ENCODE results near the gene SAXO2.
"Not testable (repeated sequence)": the region's sequence is repeated elsewhere in the genome, so short reads cannot be mapped to it uniquely, and the experiment has no call there.

SAXO2 gene

DNA sequence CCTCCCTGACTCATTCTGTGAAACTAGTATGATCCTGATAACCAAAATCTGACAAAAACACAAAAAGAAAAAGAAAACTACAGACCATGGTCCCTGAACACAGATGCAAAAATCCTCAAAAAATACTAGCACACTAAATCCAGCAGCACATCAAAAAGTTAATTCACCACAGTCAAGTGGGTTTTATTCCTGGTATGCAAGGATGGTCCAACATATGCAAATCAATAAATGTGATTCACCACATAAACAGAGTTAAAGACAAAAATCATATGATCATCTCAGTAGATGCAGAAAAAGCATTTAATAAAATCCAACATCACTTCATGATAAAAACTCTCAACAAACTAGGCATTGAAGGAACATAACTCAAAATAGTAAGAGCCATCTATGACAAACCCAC, 12.8 kb downstream of the SAXO2 start:
- no peak for DNase-seq
- in situ Hi-C loops (cut with HindIII; ENCODE audit: low pct_ligation_motif_present, low pct_unique_long_range_greater_than_20kb, low sequenced_read_pairs), result no loop called here

DNA sequence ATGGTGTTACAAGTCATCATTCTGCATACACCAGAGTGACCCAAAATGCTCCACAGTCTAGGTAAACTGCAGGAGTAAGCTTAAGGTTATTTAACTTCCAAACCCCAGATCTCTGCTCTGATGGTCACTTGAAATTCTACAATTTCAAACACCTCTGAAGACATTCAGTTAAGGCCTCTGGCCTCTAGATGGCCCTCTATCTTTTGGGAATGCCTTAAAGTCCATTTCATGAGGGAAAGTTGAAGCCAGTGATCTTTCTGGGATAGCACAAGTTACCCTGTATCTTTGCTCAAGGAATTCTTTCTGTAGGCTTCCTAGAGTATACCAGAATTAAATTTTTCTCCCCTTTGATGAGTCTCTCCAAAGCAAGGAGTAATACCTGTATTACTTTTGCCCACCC, 18.7 kb downstream of the SAXO2 start:
- in situ Hi-C loops (cut with HindIII; ENCODE audit: low pct_ligation_motif_present, low pct_unique_long_range_greater_than_20kb, low sequenced_read_pairs); DNase-seq: not testable (repeated sequence)

DNA sequence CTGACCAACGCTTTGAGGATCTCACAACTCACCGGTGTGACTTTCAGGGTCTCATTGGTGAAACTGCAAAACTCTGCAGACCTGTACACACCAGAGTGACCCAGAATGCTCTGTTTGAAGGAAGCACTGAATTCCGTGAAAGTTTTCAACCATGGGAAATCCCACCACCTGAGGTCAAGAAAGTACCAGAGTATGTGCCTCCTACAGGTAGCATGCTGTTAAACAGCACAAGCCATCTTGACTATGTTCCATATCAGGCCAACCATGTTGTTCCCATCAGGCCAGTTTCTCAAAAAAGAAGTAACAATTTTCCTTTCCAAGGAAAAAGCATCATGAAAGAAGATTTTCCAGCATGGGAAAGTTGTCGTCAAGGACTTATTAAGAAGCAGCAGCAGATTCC, 19.8 kb downstream of the SAXO2 start:
- DNase-seq, result not testable (repeated sequence)

DNA sequence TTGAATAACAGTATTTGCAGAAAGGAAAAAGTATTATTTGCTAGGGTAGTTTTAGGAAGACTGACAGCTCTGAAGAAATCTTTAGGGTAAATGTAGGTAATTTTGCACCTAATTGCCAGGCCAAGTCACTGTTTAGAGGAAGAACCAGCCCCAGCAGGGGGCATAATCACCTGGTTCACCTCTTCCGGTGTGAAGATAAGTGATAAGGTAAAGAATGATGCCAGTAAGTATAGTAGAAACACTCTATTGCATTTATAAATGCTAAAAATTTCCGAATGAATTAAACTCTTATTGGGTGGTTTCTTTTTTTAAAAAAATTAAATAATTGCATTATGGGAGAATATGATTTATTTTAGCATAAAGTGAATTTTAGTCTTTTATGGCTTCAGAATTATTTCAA, 21.8 kb downstream of the SAXO2 start:
- in situ Hi-C loops (cut with HindIII; ENCODE audit: low pct_ligation_motif_present, low pct_unique_long_range_greater_than_20kb, low sequenced_read_pairs); DNase-seq: not testable (repeated sequence)

More for the DNA sequence above, 19.8 kb downstream of the SAXO2 start:
- in situ Hi-C loops (cut with HindIII; ENCODE audit: low pct_ligation_motif_present, low pct_unique_long_range_greater_than_20kb, low sequenced_read_pairs), result not testable (repeated sequence)

DNA sequence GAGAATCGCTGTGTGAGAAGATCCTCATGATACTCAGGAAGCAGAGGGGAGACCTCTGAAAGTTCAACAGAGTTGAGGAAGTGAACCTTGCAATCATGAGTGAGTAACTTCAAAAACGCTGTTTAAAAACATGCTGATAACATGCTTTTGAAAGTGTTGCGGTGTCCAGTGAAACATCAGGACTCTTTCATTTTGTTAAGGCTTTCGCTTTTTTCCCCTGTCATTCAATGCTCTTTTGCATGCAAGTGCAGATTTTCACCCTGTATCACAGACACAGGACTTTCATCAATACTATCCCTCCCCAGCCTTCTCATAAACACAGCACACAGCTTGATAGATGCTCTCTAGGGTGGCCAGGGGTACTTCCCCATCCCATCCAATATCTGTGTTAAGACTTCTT, 23.9 kb downstream of the SAXO2 start:
- in situ Hi-C loops (cut with HindIII; ENCODE audit: low pct_ligation_motif_present, low pct_unique_long_range_greater_than_20kb, low sequenced_read_pairs); DNase-seq: not testable (repeated sequence)

DNA sequence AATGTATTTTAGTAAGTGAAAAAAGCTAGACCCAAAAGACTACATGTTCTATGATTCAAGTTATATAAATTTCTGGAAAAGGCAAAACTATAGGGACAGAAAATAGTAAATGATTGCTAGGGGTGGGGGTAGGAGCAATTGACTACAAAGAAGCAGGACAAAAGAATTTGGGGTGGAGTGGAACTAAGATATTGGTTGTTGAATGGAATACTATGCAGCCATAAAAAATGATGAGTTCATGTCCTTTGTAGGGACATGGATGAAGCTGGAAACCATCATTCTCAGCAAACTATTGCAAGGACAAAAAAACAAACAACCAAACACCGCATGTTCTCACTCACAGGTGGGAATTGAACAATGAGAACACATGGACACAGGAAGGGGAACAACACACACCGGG, 25.6 kb downstream of the SAXO2 start:
- DNase-seq; in situ Hi-C loops (cut with HindIII; ENCODE audit: low pct_ligation_motif_present, low pct_unique_long_range_greater_than_20kb, low sequenced_read_pairs): not testable (repeated sequence)

DNA sequence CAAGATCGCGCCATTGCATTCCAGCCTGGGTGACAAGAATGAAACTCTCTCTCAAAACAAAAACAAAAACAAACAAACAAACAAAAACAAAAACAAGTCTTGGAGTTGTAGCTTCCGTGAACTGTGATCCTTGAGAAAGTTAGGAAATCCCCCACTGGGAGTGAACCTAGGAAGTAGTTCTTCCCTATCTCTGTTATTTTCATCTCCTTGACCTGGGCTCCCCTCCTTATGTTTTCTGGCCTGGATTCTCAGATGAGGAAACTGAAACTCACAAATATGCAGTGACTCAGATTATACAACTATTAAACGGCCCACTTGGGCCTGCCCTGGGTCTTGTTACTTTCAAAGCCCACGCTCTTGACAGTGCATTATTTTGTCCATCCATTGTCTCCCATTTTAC, 29.7 kb downstream of the SAXO2 start:
- in situ Hi-C loops (cut with HindIII; ENCODE audit: low pct_ligation_motif_present, low pct_unique_long_range_greater_than_20kb, low sequenced_read_pairs), result no loop called here
- DNase-seq, result no peak

DNA sequence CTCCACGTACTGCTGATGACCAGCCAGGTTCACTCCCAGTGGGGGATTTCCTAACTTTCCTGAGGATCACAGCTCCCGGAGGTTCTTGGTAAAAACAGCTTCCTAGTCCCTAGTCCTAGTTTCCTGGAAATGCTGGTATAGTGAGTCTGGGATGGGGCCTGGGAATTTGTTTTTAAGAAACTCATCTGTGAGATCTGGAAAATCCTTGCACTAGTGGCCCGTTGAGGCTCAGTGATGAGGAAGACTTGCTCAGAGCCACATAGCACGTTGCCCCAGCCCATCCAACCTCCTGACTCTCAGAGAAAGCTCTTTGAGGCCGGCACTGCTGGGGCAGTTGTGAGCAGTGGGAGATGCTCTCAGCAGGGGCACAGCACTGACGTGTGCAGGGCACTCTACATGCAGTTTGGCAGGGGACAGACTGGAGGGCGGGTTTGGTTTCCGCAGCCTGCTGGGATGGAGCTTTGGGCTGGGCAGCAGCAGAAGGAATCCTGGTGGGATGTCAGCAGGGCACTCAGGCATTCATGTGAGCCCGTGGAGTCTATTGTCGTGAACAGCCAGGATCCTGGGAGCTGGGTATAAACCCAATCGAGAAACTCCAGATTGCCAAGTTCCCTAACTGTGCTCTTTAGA, 31.6 kb downstream of the SAXO2 start:
- in situ Hi-C loops (cut with HindIII; ENCODE audit: low pct_ligation_motif_present, low pct_unique_long_range_greater_than_20kb, low sequenced_read_pairs), result no loop called here

DNA sequence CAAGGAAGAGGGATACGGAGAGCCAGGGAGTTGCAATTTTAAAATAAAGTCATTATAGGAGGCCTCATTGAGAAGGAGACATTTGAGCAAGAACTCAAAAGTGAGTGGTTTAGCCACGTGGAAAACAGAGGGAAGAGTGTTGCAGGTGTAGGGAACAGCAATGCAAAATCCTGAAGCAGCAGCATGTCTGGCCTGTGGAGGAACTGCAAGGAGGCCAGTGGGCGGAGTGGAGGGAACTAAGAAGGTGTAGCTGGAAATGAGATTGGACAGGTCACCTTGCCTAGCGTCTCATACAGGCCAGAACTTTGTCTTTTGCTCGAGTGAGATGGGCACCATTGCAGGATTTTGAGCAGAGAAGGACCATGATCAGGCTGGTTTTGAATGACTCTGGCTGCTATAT, 34.9 kb downstream of the SAXO2 start:
- in situ Hi-C loops (cut with HindIII; ENCODE audit: low pct_ligation_motif_present, low pct_unique_long_range_greater_than_20kb, low sequenced_read_pairs), result no loop called here
- DNase-seq, result peak; percentile 0

More for the DNA sequence above, 31.6 kb downstream of the SAXO2 start:
- DNase-seq, result no peak

DNA sequence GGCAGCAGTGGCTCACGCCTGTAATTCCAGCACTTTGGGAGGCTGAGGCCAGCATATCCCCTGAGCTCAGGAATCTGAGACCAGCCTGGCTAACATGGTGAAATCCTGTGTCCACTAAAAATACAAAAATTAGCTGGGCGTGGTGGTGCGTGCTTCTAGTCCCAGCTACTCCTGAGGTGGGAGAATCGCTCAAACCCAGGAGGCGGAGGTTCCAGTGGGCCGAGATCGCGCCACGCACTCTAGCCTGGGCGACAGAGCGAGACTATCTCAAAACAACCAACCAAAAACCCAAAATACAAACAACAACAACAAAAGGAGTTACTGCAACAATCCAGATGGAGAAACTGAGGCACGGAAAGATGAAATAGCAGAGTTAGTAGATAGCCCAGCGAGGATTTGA, 35.4 kb downstream of the SAXO2 start:
- no peak for DNase-seq
- in situ Hi-C loops (cut with HindIII; ENCODE audit: low pct_ligation_motif_present, low pct_unique_long_range_greater_than_20kb, low sequenced_read_pairs), result no loop called here

DNA sequence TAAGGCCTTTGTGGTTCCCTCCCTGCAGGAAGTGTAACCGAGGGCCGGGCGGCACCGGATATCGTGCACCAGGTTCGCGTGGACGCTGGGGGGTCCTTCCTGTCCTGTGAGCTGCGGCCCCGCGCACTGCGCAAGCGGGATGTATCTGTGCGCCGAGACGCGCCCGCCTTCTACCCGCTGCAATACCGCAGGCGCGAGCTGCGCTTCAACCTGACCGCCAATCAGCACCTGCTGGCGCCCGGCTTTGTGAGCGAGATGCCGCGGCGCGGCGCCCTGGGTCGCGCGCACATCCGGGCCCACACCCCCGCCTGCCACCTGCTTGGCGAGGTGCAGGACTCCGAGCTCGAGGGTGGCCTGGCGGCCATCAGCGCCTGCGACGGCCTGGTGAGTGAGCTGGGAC, 35.9 kb downstream of the SAXO2 start:
- no peak for DNase-seq
- in situ Hi-C loops (cut with HindIII; ENCODE audit: low pct_ligation_motif_present, low pct_unique_long_range_greater_than_20kb, low sequenced_read_pairs), result no loop called here

DNA sequence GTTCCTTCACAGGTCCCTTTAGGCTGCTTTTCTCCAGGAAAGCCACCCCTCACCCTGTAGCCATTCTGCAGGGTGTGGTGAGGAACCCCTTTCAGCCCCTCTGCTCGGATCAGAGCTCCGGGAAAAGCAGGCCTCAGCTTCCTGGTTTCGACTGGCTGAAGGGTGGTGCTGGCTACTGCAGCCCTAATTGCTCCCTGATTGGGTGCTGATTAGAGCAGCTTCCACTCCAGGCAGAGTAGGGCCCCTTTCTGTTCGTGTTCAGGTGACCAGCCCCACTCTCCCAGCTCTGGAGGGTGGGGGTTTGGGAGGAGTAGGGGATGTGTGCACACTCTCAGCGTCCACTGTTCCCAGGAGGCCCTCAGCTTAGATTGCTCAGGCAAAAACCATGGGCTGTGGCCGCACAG, 36.9 kb downstream of the SAXO2 start:
- DNase-seq; in situ Hi-C loops (cut with HindIII; ENCODE audit: low pct_ligation_motif_present, low pct_unique_long_range_greater_than_20kb, low sequenced_read_pairs): not testable (repeated sequence)

DNA sequence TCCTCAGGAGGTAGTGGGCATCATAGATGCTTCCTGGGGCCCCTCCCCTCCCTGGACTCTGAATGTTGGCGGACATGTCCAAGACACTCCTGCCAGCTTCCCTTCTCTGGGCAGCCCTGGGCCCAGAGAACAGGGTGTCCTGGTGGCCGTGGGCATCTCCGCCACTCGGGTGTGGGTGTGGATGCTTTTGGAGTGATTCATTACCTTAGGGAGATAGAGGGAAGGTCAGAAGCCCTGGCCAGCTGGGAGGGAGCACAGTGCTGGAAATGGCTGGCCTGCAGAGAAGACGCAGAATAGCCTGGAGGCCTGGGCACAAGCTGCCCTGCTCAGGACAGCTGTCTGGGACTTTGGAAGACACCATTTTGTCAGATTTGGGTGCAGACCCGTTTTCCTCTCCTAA, 37.7 kb downstream of the SAXO2 start:
- in situ Hi-C loops (cut with HindIII; ENCODE audit: low pct_ligation_motif_present, low pct_unique_long_range_greater_than_20kb, low sequenced_read_pairs); DNase-seq: not testable (repeated sequence)

DNA sequence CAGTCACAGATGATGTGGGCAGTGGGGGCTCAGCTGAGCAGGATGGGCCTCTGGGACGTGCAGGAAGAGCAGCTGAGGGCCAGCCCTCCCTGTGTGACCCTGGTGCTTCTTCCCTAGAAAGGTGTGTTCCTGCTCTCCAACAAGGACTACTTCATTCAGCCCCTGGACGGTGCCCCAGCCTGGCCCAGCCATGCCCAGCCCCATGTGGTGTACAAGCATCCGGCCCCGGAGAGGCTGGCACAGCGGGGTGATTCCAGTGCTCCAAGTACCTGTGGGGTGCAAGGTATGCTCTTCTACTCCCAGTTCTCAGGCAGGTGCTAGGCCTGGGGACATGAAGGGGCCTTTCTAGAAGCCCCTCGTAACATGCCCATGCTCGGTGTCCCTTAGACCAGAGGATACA, 38.3 kb downstream of the SAXO2 start:
- DNase-seq, result no peak
- in situ Hi-C loops (cut with HindIII; ENCODE audit: low pct_ligation_motif_present, low pct_unique_long_range_greater_than_20kb, low sequenced_read_pairs), result no loop called here

DNA sequence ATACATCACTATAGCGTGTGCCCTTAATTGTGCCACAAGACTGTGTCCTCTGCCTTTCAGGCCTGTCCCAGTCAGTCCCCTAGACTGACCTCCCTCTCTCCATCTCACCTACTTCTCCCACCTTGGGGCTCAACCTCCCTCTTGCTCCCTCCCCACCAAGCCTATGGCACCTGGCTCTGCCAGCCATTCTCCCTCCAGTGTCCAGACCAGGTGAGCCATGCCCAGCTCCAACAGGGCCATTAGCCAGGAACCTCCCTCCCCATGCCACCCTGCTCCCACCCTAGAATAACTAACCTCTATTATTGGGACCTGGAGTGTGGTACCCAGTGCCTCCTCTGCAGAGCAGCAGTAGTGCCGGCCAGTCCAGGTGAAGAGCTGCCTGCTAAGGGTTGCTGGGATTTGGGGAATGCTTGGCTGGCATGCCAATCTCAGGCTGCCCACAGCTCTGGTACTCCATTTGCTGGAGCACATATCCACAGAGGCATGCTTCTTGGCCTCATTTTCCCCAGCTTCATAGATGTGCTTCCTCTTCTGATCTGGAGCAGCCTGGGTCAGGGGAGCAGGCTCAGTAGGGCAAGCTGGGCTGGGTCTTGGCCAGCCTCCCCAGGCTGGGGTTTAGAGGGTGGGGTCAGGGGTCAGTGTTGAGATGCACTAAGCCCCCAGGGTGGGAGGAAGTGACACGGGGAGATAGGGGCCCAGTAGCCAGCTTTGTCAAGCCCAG, 38.8 kb downstream of the SAXO2 start:
- in situ Hi-C loops (cut with HindIII; ENCODE audit: low pct_ligation_motif_present, low pct_unique_long_range_greater_than_20kb, low sequenced_read_pairs), result no loop called here
- no peak for DNase-seq

DNA sequence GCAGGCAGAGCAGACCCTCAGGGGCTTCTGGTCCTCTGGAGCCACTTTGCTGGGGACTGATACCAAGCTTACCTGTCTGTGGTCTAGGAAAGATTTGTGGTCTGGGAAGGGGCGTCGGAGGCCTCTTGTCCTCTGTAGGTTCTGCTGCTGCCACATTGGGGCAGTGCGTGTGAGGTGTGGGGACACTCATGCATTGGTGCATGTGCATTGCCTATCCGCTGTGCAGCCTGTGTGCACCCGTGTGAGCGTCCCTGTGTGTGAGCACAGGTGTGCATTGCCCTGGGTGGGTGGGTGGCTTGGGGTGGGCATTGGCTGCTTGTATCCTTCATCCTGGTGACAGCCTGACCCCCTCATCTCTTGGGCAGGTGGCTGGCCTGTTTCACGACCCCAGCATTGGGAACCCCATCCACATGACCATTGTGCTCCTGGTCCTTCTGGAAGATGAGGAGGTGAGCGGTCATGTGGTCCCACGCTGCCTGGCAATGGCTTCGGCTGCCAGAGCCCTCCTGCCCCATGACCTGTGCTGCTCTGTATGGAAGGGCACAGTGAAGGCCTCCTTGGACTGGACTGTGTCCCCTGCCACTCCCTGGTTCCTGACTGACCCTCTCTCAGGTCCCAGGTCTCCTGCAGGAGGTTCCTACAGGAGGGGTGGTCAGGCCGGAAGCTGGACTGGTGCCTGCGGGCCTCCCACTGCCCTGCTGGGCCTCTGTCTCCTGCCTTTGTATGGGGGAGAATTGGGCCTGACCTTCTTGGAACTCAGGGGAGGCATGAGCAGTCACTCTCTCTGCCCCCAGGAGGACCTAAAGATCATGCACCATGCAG, 41.5 kb downstream of the SAXO2 start:
- no peak for DNase-seq

DNA sequence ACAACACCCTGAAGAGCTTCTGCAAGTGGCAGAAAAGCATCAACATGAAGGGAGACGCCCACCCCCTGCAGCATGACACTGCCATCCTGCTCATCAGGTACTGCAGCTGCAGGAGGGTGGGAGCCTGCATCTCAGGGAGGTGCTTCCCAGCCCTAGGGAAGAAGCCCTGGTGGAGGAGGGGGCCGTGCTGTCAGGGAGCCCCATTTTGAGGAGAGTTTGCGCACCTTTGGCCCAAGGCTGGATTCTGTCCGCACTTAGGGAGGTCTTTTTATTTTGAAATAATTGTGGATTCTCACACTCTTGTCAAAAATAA, 42.1 kb downstream of the SAXO2 start:
- DNase-seq, result no peak
- in situ Hi-C loops (cut with HindIII; ENCODE audit: low pct_ligation_motif_present, low pct_unique_long_range_greater_than_20kb, low sequenced_read_pairs), result no loop called here

More for the DNA sequence above, 41.5 kb downstream of the SAXO2 start:
- in situ Hi-C loops (cut with HindIII; ENCODE audit: low pct_ligation_motif_present, low pct_unique_long_range_greater_than_20kb, low sequenced_read_pairs), result no loop called here

DNA sequence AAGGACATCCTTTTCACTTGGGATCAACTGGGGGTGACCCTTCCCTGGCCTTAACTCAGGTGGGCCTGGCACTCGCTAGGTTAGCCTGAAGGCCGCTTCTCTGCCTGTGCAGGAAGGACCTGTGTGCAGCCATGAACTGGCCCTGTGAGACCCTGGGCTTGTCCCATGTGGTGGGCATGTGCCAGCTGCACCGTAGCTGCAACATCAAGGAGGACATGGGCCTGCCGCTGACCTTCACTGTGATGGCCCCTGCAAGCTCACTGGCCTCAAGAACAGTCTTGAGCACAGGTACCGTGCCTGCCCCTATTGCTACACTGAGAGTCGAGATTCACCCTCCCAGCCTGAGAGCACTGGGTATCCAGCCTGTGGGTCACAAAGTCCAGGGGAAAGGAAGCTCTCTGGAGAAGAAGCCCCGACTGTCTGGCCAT, 43.0 kb downstream of the SAXO2 start:
- in situ Hi-C loops (cut with HindIII; ENCODE audit: low pct_ligation_motif_present, low pct_unique_long_range_greater_than_20kb, low sequenced_read_pairs), result no loop called here
- no peak for DNase-seq

Data from ACHN (cell line).